Right kidney (tissue), 9 donors: Measurements from ENCODE around the gene SYP.

Experiments
- DNase-seq: peaks from one replicate; pipeline ENCODE4 v3.0.0-alpha.2; 2016
- long read RNA-seq, 8 donors: transcript quantifications; one replicate each; lab custom pipeline, GENCODE V29; 2026

SYP gene
- long read RNA-seq, donor 1 = 0 reads
- long read RNA-seq, donor 2 = 0 reads
- long read RNA-seq, donor 3, partial matches to known transcripts = 0 of 1 reads
- long read RNA-seq, donor 3, other reads (novel, unspliced or antisense) = 0 of 1 reads
- long read RNA-seq, donor 4 = 0 reads
- long read RNA-seq, donor 5 = 0 reads
- long read RNA-seq, donor 6, partial matches to known transcripts = 0 of 1 reads
- long read RNA-seq, donor 6, other reads (novel, unspliced or antisense) = 0 of 1 reads
- long read RNA-seq, donor 7 = 0 reads
- long read RNA-seq, donor 8 = 0 reads

GRCh38 chrX:49199906-49200771, at the start of gene SYP:
Gene SYP (minus strand): TSS chrX:49200193. CDS start chrX:49200186, 7 bp downstream.
- peak; percentile 72 for DNase-seq

DNA sequence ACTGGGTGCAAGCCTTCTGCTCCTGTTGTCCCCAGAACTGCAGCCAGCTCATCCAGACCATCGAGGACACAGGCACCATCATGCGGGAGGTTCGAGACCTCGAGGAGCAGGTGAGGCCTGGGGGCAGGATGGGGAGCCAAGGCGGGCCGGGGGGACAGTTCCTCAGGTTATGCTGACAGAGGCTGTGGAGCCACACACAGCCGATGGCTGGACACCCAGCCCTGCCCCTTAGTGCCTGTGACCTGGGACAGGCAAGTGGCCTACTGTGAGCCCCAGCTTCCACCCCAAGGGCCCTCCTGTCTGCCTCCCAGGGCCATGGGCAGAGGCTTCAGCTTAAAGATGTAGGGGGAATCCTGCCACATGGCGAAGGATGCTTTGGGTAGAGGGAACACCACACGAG, 49.6 kb upstream of the SYP start:
- DNase-seq = no peak

GRCh38 chrX:49249071-49249470, 49.1 kb upstream of the SYP start:
- DNase-seq = no peak

GRCh38 chrX:49247916-49248811, 48.2 kb upstream of the SYP start:
- no peak for DNase-seq

GRCh38 chrX:49247346-49247745, 47.4 kb upstream of the SYP start:
- DNase-seq = no peak

- no peak for DNase-seq
Measured at GRCh38 chrX:49246541-49246940, 46.5 kb upstream of the SYP start.

- no peak for DNase-seq
Measured at GRCh38 chrX:49244207-49244606, 44.2 kb upstream of the SYP start.

DNA sequence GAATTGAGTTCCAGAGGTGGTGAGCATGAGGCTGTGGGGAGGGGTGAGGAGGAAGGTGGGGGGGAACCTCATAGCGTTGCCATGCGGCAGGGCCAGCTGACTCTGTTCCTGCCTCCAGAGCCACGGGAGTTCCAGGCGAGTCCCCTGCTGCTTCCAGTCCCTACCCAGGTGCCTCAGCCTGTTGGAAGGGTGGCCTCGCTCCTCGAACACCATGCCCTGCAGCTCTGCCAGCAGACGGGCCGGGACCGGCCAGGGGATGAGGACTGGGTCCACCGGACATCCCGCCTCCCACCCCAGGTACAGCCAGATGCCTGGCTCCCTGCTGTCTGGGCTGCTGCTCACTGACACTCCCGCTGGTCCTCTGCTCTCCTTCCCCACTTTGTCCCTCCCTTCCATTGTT, 43.2 kb upstream of the SYP start:
- no peak for DNase-seq

DNA sequence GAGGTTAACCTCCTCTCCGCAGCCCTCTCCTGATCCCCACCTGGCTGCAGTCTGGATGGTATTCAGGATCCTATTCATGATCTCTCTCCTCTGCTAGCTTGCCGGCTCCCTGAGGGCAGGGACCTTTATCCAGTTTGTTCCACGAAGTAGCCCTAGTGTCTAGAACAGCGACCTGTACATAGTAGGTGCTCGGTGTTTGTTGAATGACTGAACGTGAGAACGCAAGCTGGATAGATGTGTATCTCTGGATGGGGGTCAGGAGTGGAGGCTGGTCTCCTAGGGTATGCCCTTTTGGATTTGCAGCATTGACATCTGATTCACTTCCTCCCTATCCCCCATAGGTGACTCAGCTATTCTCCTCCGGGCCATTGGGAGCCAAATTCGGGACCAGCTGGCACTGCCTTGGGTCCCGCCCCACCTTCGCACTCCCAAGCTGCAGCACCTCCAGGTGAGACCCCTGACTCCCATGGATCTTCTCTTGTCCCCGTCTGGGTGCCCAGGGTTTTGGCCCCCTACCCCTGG, 42.6 kb upstream of the SYP start:
- DNase-seq = no peak

DNA sequence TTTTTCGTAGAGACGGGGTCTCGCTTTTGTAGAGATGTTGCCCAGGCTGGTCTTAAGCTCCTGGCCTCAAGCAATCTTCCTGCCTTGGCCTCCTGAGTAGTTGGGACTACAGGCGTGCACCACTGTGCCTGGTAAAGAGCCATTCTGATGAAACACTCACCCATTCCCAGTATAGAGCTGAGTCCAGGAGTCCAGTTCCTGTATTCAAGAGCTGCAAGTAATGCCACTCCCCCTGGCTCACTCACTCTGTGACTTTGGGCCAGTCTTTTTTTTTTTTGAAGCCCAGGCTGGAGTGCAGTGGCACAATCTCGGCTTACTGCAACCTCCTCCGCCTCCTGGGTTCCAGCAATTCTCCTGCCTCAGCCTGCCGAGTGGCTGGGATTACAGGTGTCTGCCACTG, 38.7 kb upstream of the SYP start:
- DNase-seq = no peak

GRCh38 chrX:49237060-49237459, 37.1 kb upstream of the SYP start:
- no peak for DNase-seq

GRCh38 chrX:49233887-49234555, 34.0 kb upstream of the SYP start:
- peak; percentile 46 for DNase-seq

DNA sequence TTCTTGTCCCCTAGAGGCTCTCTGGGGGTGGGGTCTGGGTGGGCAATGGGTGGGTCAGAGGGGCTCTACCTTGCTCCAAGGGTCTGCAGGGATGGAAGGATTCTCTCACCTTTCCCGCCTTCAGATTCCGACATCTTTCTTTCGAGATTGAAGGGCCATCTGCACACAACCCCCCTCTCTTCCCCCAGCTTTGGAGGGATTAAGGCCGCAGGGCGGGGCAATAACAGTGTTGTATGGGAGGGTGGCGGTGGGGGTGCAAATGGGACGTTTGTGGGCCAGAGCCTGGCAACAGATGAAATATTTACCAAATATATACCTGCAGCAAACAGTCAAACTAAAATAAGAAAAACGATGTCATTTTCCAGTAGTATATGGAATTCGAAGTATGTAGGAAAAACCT, 33.2 kb upstream of the SYP start, which contains the start of gene CACNA1F:
Gene CACNA1F (minus strand): TSS at position 165 of the 400 bp plus-strand sequence. CDS start 31 bp downstream, at position 134.
- DNase-seq = no peak

- no peak for DNase-seq
Measured at GRCh38 chrX:49232525-49232924, 32.5 kb upstream of the SYP start.

DNA sequence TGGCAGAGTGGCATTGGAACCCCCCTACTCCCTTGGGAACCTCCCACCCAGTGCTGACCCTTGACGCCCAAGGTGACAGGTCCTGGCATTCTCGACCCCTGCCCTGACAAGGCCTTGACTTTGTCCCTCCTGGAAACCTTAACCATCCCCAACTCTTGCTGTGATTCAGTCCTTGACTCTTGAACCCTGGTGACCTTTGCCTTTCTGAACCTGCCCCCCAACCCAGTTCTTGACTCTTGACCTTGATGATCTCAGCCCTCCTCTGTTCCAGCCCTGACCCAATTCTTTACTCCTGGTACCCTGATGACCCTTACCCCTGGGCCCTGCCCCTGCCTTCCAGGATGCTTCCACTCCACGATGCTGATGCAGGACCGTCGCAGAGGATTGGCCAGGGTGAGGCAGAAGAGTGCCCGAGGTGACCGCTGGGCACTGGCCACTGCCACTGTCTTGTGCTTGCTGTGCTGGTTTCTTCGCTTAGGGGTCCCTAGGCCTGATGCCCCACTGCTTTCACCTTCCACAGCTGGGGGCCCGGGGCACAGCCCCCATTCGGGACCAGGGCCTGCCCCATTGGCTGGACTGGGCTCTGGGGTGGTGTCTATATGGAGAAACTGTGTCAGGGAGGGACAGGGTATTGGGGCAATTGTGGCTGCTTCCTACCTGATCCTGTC, 31.5 kb upstream of the SYP start:
- no peak for DNase-seq

- DNase-seq = peak; percentile 20
Measured at GRCh38 chrX:49230500-49231232, 30.7 kb upstream of the SYP start.

DNA sequence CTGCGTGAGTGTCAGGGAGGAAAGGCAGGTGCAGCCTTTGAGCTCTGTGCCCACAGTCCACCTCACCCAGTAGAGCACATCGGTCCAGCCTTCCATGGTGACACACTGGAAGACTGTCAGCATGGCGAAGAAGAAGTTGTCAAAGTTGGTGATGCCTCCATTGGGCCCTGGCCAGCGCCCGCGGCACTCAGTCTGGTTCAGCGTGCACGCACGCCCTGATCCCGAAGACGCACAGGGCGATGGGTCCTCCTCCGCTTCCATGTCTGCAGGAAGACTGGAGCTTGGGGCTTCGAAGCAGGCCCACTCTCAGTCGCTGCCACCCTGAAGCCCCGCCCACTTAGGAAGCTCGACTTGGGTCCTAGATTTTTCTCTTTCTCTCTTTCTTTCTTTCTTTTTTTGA, 28.2 kb upstream of the SYP start:
- DNase-seq = no peak

DNA sequence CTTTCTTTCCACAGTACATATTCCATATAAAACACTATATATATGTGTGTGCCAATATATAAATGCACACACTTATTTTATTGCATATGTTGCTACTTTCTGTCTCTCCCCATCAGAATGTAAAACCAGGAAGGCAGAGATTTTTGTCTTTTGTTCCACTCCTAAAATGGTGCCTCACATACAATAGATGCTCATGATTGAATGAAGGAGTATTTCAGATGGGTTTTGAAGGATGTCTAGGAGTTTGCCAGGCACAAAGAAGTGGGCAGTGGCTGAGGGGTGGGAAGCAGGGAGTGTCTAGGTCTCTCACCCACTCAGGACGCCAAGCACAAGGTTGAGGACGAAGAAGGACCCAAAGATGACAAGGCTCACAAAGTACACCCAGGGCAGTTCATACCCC, 27.7 kb upstream of the SYP start:
- DNase-seq = no peak

DNA sequence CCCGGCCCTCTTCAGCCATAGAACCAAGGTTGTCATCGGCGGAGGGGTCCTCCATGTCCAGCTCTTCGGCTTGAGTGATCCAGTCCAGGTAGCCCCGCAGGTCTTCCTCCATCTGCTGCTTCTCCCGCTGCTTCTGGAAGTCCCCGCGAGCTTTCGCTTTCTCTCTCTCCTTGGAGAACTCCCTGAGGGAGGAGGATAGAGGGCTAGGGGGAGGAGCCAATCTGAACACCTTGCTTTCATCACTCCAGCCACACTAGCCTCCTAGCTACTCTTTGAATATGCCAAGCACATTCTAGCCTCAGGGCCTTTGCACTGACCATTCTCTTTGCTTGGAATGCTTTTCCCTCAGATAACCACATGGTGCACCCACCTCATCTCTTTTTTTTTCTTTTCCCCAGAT, 27.0 kb upstream of the SYP start:
- no peak for DNase-seq

DNA sequence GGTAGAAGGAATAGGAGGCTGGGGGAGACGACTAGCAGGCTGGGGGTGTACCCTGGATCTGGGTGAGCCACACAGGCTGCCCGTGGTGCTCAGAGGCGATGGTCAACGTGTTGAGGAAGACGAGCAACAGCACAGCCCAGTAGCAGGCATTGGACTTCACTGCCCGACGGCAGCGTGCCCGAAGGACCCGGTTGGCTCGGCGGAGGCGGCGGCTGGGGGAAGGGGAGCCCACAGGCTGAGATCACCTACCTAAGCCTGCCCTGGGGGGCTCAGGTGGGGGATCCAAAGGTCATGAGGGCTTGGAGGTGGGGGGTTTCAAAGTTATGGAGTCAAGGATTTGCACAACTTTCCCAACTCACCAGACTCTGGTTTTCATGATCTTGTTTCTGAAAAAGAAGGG, 25.9 kb upstream of the SYP start:
- no peak for DNase-seq

GRCh38 chrX:49221868-49222267, 21.9 kb upstream of the SYP start:
- DNase-seq = no peak
